ENCODE data around the gene GTF3A.

GRCh38 chr13:27427641-27428040, 3.2 kb downstream of the GTF3A start:
- TF ChIP-seq ELF1 (tag; IDR thresholded peaks at IDR 0.05) (no peak), CTCF (IDR thresholded peaks at IDR 0.05 in 2 of 3, conservative IDR thresholded peaks at IDR 0.05 in 1 of 3; ENCODE audit: insufficient read depth in 2 of 3, low read depth in 1 of 3, low read length in 3 of 3) (no peak), ZBTB8A (IDR thresholded peaks at IDR 0.05; ENCODE audit: partially characterized antibody) (no peak), REST (IDR thresholded peaks at IDR 0.05; ENCODE audit: borderline replicate concordance) (no peak), REST (CRISPR knock-in tag; IDR thresholded peaks at IDR 0.05; ENCODE audit: low read depth) (no peak), SPI1 (IDR thresholded peaks at IDR 0.05; ENCODE audit: borderline replicate concordance, low read depth, low read length) (no peak), ZNF253 (CRISPR knock-in tag; conservative IDR thresholded peaks at IDR 0.05) (no peak), ETV5 (CRISPR knock-in tag; IDR thresholded peaks at IDR 0.05; ENCODE audit: low read depth) (no peak), SETDB1 (IDR thresholded peaks at IDR 0.05; ENCODE audit: low read length) (no peak), ZNF717 (CRISPR knock-in tag; IDR thresholded peaks at IDR 0.05) (no peak)

All from K562 (cell line).